GM19043 (cell line): ENCODE results near the gene LARP1B.
"Not testable (repeated sequence)": the region's sequence is repeated elsewhere in the genome, so short reads cannot be mapped to it uniquely, and the experiment has no call there.

ENCODE experiments used
- ATAC-seq: cut with Tn5 transposase; IDR thresholded peaks from one replicate; pipeline ENCODE4 v1.9.1; 2021; ENCODE audit warnings: low read depth; ENCODE audit not compliant: unreplicated experiment

The LARP1B gene

GRCh38 chr4:128134925-128135324, 73.8 kb downstream of the LARP1B start:
- ATAC-seq: no peak

GRCh38 chr4:128135391-128135790, 74.3 kb downstream of the LARP1B start:
- no peak for ATAC-seq

- no peak for ATAC-seq
Observed at GRCh38 chr4:128141866-128142265, 80.8 kb downstream of the LARP1B start.

- ATAC-seq: no peak
Observed at GRCh38 chr4:128145727-128146126, 84.6 kb downstream of the LARP1B start.

GRCh38 chr4:128153800-128154199, 92.7 kb downstream of the LARP1B start:
- no peak for ATAC-seq

GRCh38 chr4:128155231-128155855, 94.2 kb downstream of the LARP1B start:
- ATAC-seq: no peak

- ATAC-seq: no peak
Observed at GRCh38 chr4:128155874-128156456, 94.9 kb downstream of the LARP1B start.

- not testable (repeated sequence) for ATAC-seq
Observed at GRCh38 chr4:128156472-128156871, 95.4 kb downstream of the LARP1B start.

GRCh38 chr4:128158894-128159293, 97.8 kb downstream of the LARP1B start:
- no peak for ATAC-seq

GRCh38 chr4:128159967-128160366, 98.9 kb downstream of the LARP1B start:
- ATAC-seq: no peak

- no peak for ATAC-seq
Observed at GRCh38 chr4:128161138-128161537, 100.0 kb downstream of the LARP1B start.

- no peak for ATAC-seq
Observed at GRCh38 chr4:128162434-128162833, 101.3 kb downstream of the LARP1B start.

- ATAC-seq: no peak
Observed at GRCh38 chr4:128163177-128164117, 102.3 kb downstream of the LARP1B start.

GRCh38 chr4:128166982-128167381, 105.9 kb downstream of the LARP1B start:
- no peak for ATAC-seq

- no peak for ATAC-seq
Observed at GRCh38 chr4:128168701-128169100, 107.6 kb downstream of the LARP1B start.

GRCh38 chr4:128169245-128169644, 108.1 kb downstream of the LARP1B start:
- ATAC-seq: no peak

- ATAC-seq: no peak
Observed at GRCh38 chr4:128176643-128177042, 115.5 kb downstream of the LARP1B start.

- no peak for ATAC-seq
Observed at GRCh38 chr4:128177498-128177897, 116.4 kb downstream of the LARP1B start.

- no peak for ATAC-seq
Observed at GRCh38 chr4:128186623-128187022, 125.5 kb downstream of the LARP1B start.

GRCh38 chr4:128191115-128191781, 130.1 kb downstream of the LARP1B start:
- peak; percentile 98 for ATAC-seq
